Stimulated activated CD4-positive, alpha-beta T cell treated with anti-CD3 and anti-CD28 coated beads, Interleukin-12 subunit alpha, Interleukin-12 subunit beta, amount 100 ng/mL, for 24 hours (primary cell): Measurements from ENCODE around the gene CAMTA1.

Experiments used
- DNase-seq, 2 experiments: peaks; one replicate each; pipeline ENCODE4 v3.0.0-alpha.2; 2020; ENCODE audit warnings: low read depth in 2 of 2

The CAMTA1 gene

DNA sequence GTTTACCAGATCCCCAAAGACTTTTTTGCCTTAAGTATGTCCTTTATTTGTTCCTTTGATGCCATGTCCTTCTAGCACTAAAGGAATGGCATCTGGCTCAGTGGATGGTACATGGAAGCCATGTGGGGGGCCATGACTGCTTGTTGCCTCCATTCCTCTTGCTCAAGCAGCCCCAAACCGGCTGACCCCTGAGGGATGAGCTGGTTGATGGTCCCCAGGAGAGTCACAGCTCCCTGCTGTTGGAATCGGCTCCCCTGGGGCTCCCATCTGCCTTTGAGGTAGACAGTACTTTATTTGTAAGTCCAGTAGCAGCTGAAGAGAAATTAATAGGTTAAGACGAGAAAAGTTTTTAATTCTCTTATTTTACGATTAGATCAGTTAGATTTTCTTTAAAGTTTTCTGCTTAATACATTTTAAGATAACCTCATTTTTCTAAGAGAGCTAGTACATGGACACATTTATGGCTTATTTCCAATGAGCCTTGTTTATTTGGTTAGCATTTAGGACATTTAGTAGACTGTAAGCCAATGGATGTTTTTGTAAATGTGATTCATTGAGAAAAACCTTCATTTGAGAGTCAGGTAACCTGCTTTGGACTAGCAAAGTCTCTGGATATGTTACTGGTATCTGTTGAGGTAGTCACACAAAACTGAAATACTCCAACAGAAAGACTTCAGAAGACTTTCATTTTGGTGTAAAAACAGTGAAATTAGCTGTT lies 88.2 kb downstream of the CAMTA1 start:
- DNase-seq = no peak

GRCh38 chr1:6874298-6874697 lies 89.0 kb downstream of the CAMTA1 start:
- no peak for DNase-seq

DNA sequence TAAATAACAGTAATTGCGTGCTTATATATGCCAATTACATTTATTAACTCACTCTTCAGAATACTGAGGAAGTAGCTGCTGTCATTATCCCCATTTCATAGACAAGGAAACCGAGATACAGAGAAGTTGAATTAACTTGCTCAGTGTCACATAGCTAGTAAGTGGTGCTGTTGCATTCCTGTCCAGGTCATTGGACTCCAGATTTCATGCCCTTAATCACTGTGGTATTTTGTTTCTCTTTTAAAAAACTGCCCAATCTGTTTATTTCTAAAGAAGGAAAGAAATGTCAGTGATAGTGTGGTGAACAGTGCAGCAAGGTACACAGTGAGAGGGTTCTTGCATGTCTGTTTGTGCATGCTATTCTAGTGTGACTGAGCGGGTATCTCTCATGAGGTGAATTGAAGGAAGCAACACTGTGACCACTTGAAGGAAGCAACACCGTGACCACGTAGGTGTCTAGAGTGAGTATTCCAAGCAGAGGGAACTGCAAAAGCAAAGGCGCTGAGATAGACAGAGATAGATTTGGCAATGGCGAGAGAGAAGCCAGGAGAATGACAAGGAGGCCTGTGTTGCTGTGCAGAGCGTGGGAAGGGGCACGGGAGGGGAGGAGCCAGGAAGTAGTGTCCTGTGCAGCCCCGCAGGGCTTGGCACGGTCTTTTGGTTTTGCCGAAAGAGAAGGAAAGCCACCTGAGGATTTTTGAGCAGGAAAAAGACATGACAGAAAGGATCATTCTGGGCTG lies 95.9 kb downstream of the CAMTA1 start:
- DNase-seq = no peak

DNA sequence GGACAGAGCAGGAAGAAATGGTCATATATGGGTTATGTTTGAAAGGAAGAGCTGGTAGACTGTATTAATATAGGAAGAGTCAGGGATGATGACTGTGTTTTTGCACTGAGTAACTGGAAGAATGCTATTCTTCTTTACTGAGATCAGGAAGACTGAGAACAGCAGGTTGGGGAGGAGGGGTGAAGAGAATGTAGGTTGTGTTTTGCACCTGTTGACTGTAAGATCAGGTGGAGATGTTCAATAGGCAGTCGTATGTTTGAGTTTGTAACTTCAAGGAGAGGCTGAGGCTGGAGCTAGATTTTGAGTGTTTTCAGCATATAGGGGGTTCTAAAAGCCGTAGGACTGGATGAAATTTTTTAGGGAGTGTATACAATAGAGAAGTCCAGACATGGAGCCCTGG lies 97.2 kb downstream of the CAMTA1 start:
- no peak for DNase-seq

GRCh38 chr1:6884652-6885153 lies 99.4 kb downstream of the CAMTA1 start:
- no peak for DNase-seq

GRCh38 chr1:6885426-6885825 lies 100.2 kb downstream of the CAMTA1 start:
- DNase-seq = no peak

GRCh38 chr1:6886523-6886922 lies 101.3 kb downstream of the CAMTA1 start:
- DNase-seq = no peak

- no peak for DNase-seq
Observed at GRCh38 chr1:6888268-6888667, 103.0 kb downstream of the CAMTA1 start.

DNA sequence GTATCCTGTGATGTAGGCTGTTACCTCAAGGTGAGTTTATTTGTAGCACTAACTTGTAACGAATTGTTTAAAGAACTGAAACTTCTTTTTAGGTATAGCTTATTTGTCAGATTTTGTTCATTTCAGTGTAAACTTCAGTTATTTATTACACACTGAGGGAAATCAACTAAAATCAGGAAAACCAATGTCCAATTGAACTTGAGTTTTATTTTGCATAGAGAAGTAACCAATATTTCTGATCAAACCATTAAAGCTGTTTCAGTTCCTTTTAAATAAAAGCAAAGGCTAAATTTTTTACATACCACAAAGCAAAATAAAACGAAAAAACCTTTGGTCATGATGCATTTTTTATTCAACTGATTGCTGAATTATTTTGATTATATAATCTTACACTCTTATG lies 103.6 kb downstream of the CAMTA1 start:
- DNase-seq = no peak

- DNase-seq = peak in 1 of 2 experiments; percentile 24
Observed at GRCh38 chr1:6889875-6890480, 104.7 kb downstream of the CAMTA1 start.

- DNase-seq = no peak
Observed at GRCh38 chr1:6890686-6891085, 105.4 kb downstream of the CAMTA1 start.

GRCh38 chr1:6891781-6892579 lies 106.7 kb downstream of the CAMTA1 start:
- peak in 1 of 2 experiments; percentile 41 for DNase-seq

- no peak for DNase-seq
Observed at GRCh38 chr1:6893388-6893787, 108.1 kb downstream of the CAMTA1 start.

DNA sequence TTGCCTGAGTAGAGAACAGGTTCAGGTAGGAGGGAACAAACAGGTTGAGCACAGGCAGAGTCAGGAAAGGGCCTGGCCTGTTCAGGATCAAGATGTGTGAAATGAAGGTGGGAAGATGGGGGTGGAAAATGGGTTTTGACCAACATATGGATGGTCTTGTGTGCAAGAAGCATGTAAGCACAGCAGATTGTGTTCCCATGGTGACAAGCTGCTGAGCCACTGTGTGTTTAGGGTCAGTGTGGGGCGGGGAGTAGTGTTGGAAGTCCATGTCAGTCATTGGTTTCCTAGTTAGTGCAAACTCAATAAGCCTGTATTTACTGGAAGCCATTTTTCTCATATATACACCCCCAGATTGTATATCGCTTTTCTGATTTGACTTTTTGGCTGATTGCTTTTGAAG lies 111.9 kb downstream of the CAMTA1 start:
- no peak for DNase-seq

DNA sequence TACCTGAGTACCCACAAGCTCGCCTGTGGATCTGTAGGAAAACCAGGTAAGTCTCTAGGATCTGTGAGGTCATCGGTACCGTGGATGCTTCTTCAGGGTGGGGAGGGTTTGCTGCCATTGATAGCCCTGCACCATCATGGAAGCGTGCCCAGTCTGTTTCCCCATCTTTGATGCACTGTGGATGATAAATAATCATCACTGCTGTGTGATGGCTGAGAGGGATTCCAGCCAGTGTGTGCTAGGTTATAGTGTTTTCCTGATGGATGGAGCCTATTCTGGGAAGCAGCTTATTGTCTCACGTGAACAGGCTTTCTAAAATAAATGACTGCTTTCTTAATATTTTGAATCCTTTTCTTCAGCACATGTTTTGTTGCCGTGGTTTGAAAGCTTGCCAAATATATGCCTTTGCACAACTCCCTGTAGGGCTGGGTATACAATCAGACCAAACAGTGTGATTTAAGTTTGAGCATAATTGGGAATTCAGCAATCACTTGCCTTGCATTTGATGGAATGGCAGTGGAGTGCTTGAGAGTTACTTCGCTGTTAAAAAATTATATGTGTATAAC lies 113.8 kb downstream of the CAMTA1 start:
- DNase-seq = no peak

DNA sequence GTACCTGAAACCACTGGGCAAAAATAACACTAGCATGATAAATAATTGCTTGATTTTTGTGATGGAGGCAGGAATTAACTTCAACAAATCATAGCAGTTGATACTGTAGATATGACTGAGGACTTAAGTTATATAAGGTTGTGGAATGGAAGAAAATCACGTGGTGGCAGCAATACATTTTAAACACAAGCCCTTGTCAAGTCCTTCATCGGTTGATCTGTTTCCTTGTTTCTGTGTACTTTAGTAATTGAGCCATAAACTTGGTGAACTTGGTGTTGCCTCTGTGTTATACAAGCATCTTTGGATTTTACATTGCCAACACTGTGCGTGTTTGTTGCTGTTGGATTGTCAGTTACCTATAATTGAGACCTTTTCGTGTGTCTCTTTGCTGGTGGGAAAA lies 114.4 kb downstream of the CAMTA1 start:
- no peak for DNase-seq

DNA sequence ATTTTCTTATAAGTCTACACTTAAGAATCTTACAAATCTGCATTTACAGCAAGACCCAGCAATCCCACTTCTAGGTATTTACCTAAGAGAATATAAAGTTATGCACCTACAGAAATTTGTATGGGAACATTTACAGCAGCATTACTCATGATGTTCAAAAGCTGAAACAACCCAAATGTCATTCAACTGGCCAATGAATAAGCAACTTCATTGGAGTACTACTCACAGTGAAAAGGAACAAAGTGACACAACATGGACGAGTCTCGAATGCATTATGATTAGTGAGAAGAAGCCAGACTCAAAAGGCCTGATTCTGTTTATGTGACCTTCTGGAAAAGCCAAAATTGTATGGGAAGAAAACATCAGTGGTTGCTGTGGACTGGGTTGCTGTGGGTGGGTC lies 116.9 kb downstream of the CAMTA1 start:
- no peak for DNase-seq

GRCh38 chr1:6904476-6905170 lies 119.4 kb downstream of the CAMTA1 start:
- DNase-seq = no peak

DNA sequence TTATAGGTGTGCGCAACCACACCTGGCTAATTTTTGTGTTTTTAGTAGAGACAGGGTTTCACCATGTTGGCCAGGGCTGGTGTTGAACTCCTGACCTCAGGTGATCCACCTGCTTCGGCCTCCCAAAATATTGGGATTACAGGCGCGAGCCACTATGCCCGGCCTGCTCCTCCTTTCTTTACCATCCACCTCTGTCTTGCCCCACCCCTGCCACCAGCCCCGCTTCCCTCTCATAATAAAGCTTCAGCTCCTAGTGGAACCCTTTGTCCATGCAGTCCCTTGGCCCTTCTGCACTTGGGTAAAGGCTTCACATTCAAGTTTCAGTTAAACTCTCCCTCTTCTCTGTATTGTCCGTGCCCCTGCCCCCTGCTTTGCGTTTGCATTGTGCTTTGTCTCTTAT lies 120.1 kb downstream of the CAMTA1 start:
- no peak for DNase-seq

DNA sequence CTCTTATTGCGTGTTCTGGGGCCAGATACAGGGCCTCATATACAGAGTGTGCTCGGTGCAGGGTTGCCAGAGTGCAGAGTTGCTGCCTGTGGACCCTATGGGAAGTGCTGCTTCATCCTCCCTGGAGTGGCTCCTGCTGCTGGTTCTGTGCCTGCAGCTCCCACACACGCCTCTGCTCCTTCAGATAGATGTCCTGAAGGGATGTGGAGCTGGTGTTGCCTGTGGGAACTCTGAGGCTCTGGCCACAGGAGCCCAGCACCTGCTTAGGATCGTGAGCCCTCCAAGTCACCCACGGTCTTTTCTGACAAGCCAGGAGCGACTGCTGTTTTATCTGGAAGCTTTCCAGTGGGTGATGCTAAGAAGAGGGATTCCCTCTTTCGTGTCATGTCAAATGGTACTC lies 120.5 kb downstream of the CAMTA1 start:
- DNase-seq = no peak

- DNase-seq = no peak
Observed at GRCh38 chr1:6906783-6907182, 121.5 kb downstream of the CAMTA1 start.
